GM21515 (cell line): ENCODE data around the gene RERE.
"Not testable (repeated sequence)": the region's sequence is repeated elsewhere in the genome, so short reads cannot be mapped to it uniquely, and the experiment has no call there.

Experiments used
- ATAC-seq: cut with Tn5 transposase; IDR thresholded peaks from one replicate; pipeline ENCODE4 v1.9.1; 2021; ENCODE audit not compliant: unreplicated experiment

The RERE gene

GRCh38 chr1:8396083-8396785 is 421.2 kb downstream of the RERE start:
- ATAC-seq: no peak

DNA sequence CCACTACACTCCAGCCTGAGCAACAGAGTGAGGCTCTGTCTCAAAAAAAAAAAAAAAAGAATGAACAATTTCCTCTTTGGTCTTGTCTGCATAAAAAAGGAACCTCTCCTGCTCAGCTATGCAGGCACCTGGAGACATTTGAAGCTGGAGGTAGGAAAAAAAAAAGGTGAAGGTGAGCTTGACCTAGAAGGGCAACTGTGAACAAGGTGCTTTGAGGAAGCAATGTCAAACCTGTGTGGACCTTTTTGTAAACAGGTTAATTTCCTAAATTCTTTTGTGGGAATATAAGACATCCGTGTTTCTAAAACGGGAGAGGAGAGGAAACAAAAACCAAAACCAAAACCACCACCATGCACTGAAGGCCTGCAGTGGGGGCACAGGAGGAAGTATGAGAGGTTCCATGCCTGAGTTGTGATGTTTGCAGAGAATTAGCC is 422.0 kb downstream of the RERE start:
- ATAC-seq: no peak

DNA sequence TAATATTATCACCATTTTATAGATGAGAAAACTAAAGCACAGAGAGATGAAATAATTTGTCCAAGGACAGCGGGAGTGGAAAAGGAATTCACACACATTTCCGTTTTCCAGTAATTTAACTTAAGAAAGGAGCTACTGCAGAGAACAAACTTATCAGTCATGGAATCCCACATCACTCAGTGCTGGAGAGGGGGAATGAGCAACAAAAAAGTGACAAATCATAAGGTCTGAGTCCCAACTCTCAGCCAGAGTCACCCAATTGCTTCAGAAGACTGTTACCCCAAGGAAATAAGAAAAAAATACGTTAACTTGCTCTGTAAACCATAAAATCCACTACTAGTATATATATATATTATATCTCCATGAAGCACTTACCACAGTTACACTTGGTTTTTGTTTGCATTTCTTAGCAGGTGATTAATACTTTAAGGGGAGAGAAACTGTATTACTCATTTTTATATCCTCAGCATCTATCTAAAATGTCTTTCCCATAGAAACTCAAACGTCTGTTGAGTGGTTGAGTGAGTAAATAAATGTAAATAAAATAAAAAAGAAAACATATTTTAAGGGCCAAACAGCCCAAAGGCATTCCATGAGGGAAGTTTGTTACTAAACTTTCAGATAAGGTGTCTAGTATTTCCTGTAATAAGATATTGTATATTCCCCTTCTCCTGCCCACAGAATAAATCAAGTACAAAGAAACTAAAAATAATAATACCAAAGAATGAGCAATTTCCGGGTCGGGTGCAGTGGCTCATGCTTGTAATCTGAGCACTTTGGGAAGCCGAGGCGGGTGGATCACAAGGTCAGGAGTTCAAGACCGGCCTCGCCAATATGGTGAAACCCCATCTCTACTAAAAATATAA is 422.8 kb downstream of the RERE start:
- ATAC-seq: no peak

DNA sequence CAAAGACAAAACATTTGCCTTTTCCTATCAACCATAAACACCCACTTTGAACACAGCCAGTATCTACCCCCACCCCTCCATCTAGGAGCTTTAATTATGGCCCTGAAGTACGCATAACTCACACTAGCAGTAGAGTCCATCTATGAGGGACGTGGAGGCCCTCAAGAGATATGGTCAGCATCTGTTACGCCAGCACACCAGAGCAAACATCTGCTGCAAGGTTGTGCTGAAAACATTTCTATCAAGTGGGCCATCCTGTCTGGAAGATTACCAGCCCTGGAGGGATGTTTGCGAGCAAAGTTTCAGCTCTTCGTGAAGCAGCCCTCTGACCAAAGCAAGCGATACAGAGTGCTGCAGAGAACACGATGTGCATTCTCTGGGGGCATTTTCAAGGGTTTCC is 424.9 kb downstream of the RERE start:
- no peak for ATAC-seq

DNA sequence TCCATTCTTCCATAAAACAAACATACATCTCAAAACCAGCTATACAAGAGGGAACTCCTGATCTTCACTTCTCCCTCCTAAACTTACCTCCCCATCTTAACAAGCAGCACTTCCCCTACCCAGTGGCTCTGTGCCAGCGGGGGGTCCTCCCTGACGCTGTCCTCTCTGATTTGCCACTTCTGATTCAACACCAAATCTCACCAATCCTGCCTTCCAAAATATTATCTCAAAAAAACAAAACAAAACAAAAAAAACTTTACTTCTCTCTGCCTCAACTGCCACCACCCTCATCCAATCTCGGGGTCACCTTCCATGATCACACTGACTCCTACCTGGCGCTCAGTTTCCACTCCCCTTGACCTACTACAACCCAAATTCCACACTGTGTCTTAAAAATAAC is 426.7 kb downstream of the RERE start:
- no peak for ATAC-seq

DNA sequence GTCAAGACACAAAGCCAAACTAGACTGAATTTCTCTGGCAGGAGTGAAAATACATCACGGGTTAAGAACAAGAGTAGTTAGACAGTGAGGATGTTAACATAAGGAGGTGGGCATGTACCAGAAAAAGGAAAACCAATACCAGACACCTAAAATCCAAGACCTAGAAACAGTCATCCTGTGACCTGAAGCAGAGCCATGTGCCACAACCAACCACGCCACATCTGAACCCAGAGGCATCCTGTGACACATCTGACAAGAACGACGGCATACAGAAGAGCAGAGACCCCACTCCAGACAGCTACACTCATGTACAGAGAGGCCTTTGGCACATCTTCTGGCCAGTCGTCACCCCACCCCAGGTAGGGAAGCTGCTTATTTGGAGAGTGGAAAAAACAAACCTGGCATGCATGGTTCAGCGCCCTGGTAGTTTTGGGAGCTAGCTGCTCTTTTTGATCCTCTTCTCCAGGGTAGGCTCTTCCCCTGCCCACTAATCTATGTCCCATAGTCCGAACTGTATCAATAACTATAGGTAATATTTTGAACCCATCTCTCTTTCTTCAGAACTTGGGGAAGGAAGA is 427.4 kb downstream of the RERE start:
- no peak for ATAC-seq

DNA sequence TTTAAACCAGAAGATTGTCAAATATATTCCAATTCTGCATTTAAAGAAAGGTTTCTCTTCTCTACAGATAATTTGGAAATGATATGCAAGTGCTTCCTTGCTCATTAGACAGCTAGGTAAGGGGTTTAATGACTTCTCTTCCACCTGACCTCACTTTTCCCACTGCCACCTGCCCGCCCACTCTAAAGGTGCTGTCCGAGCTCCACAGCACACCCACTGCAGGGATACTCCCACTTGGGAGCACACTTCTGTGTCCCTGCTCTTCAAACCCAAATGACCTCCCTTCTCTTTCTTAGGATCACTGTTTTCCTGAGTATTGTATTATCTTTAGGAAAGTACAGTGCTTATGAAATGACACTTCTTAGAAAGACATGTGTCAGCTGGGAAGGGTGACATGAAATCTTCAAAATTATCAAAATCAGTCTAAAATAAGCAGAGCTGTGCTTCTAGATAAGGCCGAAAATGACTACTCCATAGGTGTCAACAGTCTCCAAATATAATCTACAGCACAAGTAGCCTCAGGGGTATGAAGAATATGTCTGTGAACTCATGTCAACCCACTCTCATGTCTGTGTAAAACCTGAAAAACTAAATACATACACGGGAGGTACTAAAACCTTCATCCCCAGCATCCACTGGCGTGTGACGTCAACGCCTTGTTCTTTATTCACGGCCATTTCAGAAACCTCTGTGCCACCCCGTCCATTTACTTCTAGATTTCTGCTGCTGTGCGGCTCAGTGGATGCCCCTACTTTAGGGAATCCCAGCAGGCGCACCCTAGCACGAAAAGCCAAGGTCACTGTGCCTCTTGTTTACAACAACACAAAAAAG is 428.5 kb downstream of the RERE start:
- no peak for ATAC-seq

- ATAC-seq: no peak
Observed at GRCh38 chr1:8386247-8386646, 431.2 kb downstream of the RERE start.

- ATAC-seq: no peak
Observed at GRCh38 chr1:8384577-8384976, 432.9 kb downstream of the RERE start.

- no peak for ATAC-seq
Observed at GRCh38 chr1:8384088-8384487, 433.4 kb downstream of the RERE start.

GRCh38 chr1:8382608-8383505 is 434.6 kb downstream of the RERE start:
- ATAC-seq: no peak

- ATAC-seq: no peak
Observed at GRCh38 chr1:8382051-8382505, 435.4 kb downstream of the RERE start.

GRCh38 chr1:8381618-8382017 is 435.8 kb downstream of the RERE start:
- no peak for ATAC-seq

- not testable (repeated sequence) for ATAC-seq
Observed at GRCh38 chr1:8380310-8380709, 437.1 kb downstream of the RERE start.

DNA sequence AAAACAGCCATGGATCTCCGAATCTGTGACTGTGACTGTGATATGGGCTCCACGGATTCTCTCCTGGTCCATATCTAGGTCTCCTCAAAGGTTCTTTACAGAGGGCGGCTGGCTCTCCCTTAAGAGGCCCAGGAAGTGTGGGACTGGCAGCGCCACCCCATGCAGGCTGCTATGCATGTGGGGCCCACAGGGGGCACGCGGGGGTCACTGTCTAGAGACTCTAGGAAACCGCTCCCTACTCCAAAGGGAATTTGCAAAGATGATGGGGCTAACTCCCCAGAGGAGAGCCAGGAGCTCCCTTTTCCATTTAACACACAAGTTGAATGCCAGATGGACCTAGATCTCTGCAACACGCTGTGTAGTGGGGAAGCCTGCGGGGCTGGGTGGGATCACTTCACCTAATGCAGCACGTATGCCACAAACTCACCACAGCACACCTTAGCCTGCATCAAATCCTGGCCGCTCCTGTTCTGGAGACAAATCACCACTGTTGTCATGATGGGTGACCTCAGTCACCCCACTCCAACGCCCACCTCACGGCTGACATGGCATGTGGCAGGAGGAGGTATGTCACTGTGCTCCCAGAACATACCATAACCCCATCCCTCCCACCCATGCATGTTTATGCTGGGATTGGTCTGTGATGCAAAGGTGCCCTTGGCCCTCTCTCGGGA is 437.8 kb downstream of the RERE start:
- no peak for ATAC-seq

DNA sequence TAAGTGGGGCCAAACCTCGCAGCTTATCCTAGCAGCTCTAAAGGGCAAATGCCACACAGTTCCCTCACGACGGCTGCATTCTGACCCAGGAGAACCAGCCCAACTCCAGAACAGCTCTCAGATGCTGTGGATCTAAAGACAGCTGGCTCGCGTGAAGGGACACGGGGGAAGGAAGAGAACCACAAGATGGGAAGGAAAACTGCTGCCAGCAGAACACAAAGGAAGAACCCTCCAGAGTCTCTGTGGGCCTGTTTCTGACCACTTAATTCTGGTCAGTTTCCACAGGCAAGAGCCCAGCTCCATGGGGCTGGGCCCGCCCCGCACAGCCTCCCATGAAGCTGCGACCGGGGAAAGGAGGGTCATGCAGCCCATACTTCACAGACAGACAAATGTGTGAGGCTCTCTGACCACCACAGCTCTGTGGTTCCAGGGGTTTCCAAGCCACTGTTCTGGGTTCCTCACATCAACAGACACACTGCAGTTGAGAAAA is 438.4 kb downstream of the RERE start:
- ATAC-seq: no peak

DNA sequence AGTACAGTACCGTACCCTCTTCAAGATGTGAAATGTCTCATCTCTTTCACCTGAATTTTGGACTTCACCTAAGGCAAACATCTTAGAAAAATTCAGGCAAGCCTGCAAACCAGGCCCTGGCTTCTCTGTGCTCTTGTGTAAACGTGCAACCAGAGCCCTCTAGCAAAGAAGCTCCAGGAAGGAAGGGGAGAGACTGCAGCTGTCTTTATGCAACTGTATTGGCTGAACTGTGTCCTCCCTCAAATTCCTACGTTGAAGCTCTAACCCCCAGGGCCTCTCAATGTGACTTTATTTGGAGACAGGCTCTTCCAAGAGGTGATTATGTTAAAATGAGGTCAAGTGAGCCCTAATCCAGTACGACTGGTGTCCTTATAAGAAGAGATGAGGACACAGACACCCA is 439.3 kb downstream of the RERE start:
- no peak for ATAC-seq

- ATAC-seq: no peak
Observed at GRCh38 chr1:8377271-8377981, 440.0 kb downstream of the RERE start.
